Neuron (in vitro differentiated cells): Measurements from ENCODE around the gene PHF21B.

Experiments
- H2AFZ ChIP-seq: one replicate; pipeline ENCODE4 v1.6.1; 2013; ENCODE audit warnings: low read depth, mild to moderate bottlenecking, inconsistent platforms, low read length, moderate library complexity
- H3K27me3 ChIP-seq: one replicate; pipeline ENCODE4 v1.6.1; 2013; ENCODE audit warnings: low read length; ENCODE audit not compliant: insufficient read depth
- H3K36me3 ChIP-seq: one replicate; pipeline ENCODE4 v1.6.1; 2013; ENCODE audit warnings: low read length; ENCODE audit not compliant: insufficient read depth
- H3K4me1 ChIP-seq: one replicate; pipeline ENCODE4 v1.6.1; 2013; ENCODE audit warnings: low read length; ENCODE audit not compliant: insufficient read depth
- H3K4me3 ChIP-seq: 2 replicates; pipeline ENCODE4 v1.5.1; 2013; ENCODE audit warnings: mild to moderate bottlenecking, low read length, moderate library complexity
- H3K9me3 ChIP-seq: one replicate; pipeline ENCODE4 v1.6.1; 2013; ENCODE audit warnings: low read length

The PHF21B gene

GRCh38 chr22:44880610-44881290, 129.1 kb downstream of the PHF21B start:
- Histone ChIP-seq H3K27me3 (no peaks in the 10 kb centered on the region), H3K36me3 (peaks cover 86% of the 10 kb centered on the region), H3K9me3 (peaks cover 28% of the 10 kb centered on the region), H3K4me3 (no peak overlapping the region), H2AFZ (no peak overlapping the region), H3K4me1 (no peaks in the 10 kb centered on the region)

GRCh38 chr22:44879301-44879680, 130.5 kb downstream of the PHF21B start:
- H3K36me3 ChIP-seq: peaks cover 74% of the 10 kb centered on the region
- H3K4me3 ChIP-seq: no peak overlapping the region
- no peaks in the 10 kb centered on the region for H3K4me1 ChIP-seq
- no peaks in the 10 kb centered on the region for H3K27me3 ChIP-seq
- peaks cover 28% of the 10 kb centered on the region for H3K9me3 ChIP-seq
- H2AFZ ChIP-seq: no peak overlapping the region

GRCh38 chr22:44878483-44879300, 131.1 kb downstream of the PHF21B start:
- Histone ChIP-seq H2AFZ (no peak overlapping the region), H3K36me3 (peaks cover 68% of the 10 kb centered on the region)

GRCh38 chr22:44876921-44877320, 132.9 kb downstream of the PHF21B start:
- Histone ChIP-seq H3K36me3 (peaks cover 58% of the 10 kb centered on the region), H3K4me3 (no peak overlapping the region), H3K27me3 (no peaks in the 10 kb centered on the region), H3K9me3 (peaks cover 29% of the 10 kb centered on the region), H3K4me1 (no peaks in the 10 kb centered on the region), H2AFZ (no peak overlapping the region)

More at GRCh38 chr22:44878483-44879300, 131.1 kb downstream of the PHF21B start:
- Histone ChIP-seq H3K27me3 (no peaks in the 10 kb centered on the region), H3K9me3 (peaks cover 28% of the 10 kb centered on the region), H3K4me3 (no peak overlapping the region), H3K4me1 (no peaks in the 10 kb centered on the region)

GRCh38 chr22:44871782-44872181, 138.0 kb downstream of the PHF21B start:
- no peaks in the 10 kb centered on the region for H3K4me1 ChIP-seq

GRCh38 chr22:44870021-44870420, 139.8 kb downstream of the PHF21B start:
- H3K36me3 ChIP-seq: peaks cover 17% of the 10 kb centered on the region
- H3K4me1 ChIP-seq: no peaks in the 10 kb centered on the region
- H3K4me3 ChIP-seq: no peak overlapping the region
- no peaks in the 10 kb centered on the region for H3K27me3 ChIP-seq
- H2AFZ ChIP-seq: no peak overlapping the region
- peaks cover 3% of the 10 kb centered on the region for H3K9me3 ChIP-seq

More at GRCh38 chr22:44871782-44872181, 138.0 kb downstream of the PHF21B start:
- Histone ChIP-seq H2AFZ (no peak overlapping the region), H3K27me3 (no peaks in the 10 kb centered on the region), H3K4me3 (no peak overlapping the region), H3K36me3 (peaks cover 16% of the 10 kb centered on the region), H3K9me3 (peaks cover 7% of the 10 kb centered on the region)

- peaks cover 3% of the 10 kb centered on the region for H3K9me3 ChIP-seq
- H3K4me3 ChIP-seq: no peak overlapping the region
- H2AFZ ChIP-seq: no peak overlapping the region
- H3K4me1 ChIP-seq: no peaks in the 10 kb centered on the region
- no peaks in the 10 kb centered on the region for H3K27me3 ChIP-seq
- peaks cover 15% of the 10 kb centered on the region for H3K36me3 ChIP-seq
Measured at GRCh38 chr22:44869196-44869595, 140.6 kb downstream of the PHF21B start.

GRCh38 chr22:44865193-44866057, 144.4 kb downstream of the PHF21B start:
- Histone ChIP-seq H3K4me1 (no peaks in the 10 kb centered on the region), H3K27me3 (no peaks in the 10 kb centered on the region), H3K4me3 (no peak overlapping the region), H2AFZ (no peak overlapping the region), H3K9me3 (no peaks in the 10 kb centered on the region), H3K36me3 (peaks cover 17% of the 10 kb centered on the region)

- H3K36me3 ChIP-seq: peaks cover 17% of the 10 kb centered on the region
- H2AFZ ChIP-seq: no peak overlapping the region
- no peaks in the 10 kb centered on the region for H3K27me3 ChIP-seq
- no peak overlapping the region for H3K4me3 ChIP-seq
- H3K9me3 ChIP-seq: no peaks in the 10 kb centered on the region
- no peaks in the 10 kb centered on the region for H3K4me1 ChIP-seq
Measured at GRCh38 chr22:44862981-44863860, 146.6 kb downstream of the PHF21B start.

- no peaks in the 10 kb centered on the region for H3K27me3 ChIP-seq
- no peak overlapping the region for H3K4me3 ChIP-seq
- H3K4me1 ChIP-seq: no peaks in the 10 kb centered on the region
- H3K36me3 ChIP-seq: peaks cover 12% of the 10 kb centered on the region
- H2AFZ ChIP-seq: no peak overlapping the region
- H3K9me3 ChIP-seq: no peaks in the 10 kb centered on the region
Measured at GRCh38 chr22:44862281-44862680, 147.5 kb downstream of the PHF21B start.

- peaks cover 12% of the 10 kb centered on the region for H3K36me3 ChIP-seq
- no peak overlapping the region for H3K4me3 ChIP-seq
Measured at GRCh38 chr22:44861245-44861644, 148.6 kb downstream of the PHF21B start.

GRCh38 chr22:44860311-44860710, 149.5 kb downstream of the PHF21B start:
- Histone ChIP-seq H3K36me3 (peaks cover 7% of the 10 kb centered on the region), H3K4me1 (no peaks in the 10 kb centered on the region), H3K4me3 (no peak overlapping the region), H2AFZ (no peak overlapping the region), H3K27me3 (no peaks in the 10 kb centered on the region), H3K9me3 (peaks cover 1% of the 10 kb centered on the region)

More at GRCh38 chr22:44861245-44861644, 148.6 kb downstream of the PHF21B start:
- Histone ChIP-seq H2AFZ (no peak overlapping the region), H3K9me3 (no peaks in the 10 kb centered on the region), H3K4me1 (no peaks in the 10 kb centered on the region), H3K27me3 (no peaks in the 10 kb centered on the region)
